HepG2 (cell line): Measurements from ENCODE around the gene SLC2A8. TPM values are rescaled to one million over a fixed set of nuclear protein-coding genes. Genes with fewer than 3 reads are reported as not detected.

Source experiments
- ATAC-seq: fragments of 200-7000 bp; cut with Tn5 transposase; 3 replicates; pipeline ENCODE4 v1.9.1; 2020; ENCODE audit warnings: mild to moderate bottlenecking, moderate library complexity
- BruUV-seq: library from RNA; stranded (reverse); fragments of 400-500 nt; replicated peaks from 2 replicates; lab custom pipeline; 2021; lab: Mats Ljungman, UMichigan
- CTCF ChIA-PET: fragments of 300-600 bp; formaldehyde crosslinking; extraction: SDS; loops from one replicate; lab custom pipeline; 2021; ENCODE audit warnings: low total read pairs, inconsistent platforms, low intra/inter-chr PET ratio; lab: Yijun Ruan, JAX
- POLR2A ChIA-PET: fragments of 350-600 bp; sonication (Branson Sonifier 250); formaldehyde crosslinking; loops from one replicate; lab custom pipeline; 2020; ENCODE audit warnings: antibody characterized with exemption, inconsistent platforms; lab: Yijun Ruan, JAX
- DNase-seq: peaks from one replicate; pipeline ENCODE4 v3.0.0-alpha.2; 2015; ENCODE audit warnings: low spot score
- FAIRE-seq: peaks from 3 replicates; lab custom pipeline; 2011; peaks lifted over from hg19 to GRCh38; lab: Jason Lieb, UNC
- H2AFZ ChIP-seq: one replicate; pipeline ENCODE4 v1.6.1; 2011; ENCODE audit warnings: low read length, inconsistent platforms
- H3K27ac ChIP-seq: fragments of 300-600 bp; 3 replicates; pipeline ENCODE4 v1.8.0; 2011; ENCODE audit warnings: mixed run types, mild to moderate bottlenecking, mixed read lengths, low read length, inconsistent platforms; ENCODE audit not compliant: insufficient read depth; ENCODE audit errors: extremely low read length
- H3K27me3 ChIP-seq, 2 experiments: fragments of 200-600 bp in 1 of 2; 2 replicates in 1 of 2; 3 replicates in 1 of 2; pipeline versions ENCODE4 v1.6.0 to v1.8.0; 2011; ENCODE audit warnings: low read length in 2 of 2, mild to moderate bottlenecking in 2 of 2, moderate library complexity in 2 of 2, inconsistent platforms in 1 of 2; ENCODE audit not compliant: insufficient read depth in 2 of 2, control insufficient read depth in 1 of 2
- H3K36me3 ChIP-seq, 2 experiments: fragments of 200-600 bp in 1 of 2; replicated peaks in 1 of 2; 2 replicates in 1 of 2; 3 replicates in 1 of 2; pipeline versions ENCODE4 v1.5.1 to v1.8.0; 2011; ENCODE audit warnings: low read length in 2 of 2, inconsistent platforms in 1 of 2; ENCODE audit not compliant: insufficient read depth in 2 of 2, control insufficient read depth in 1 of 2
- H3K4me1 ChIP-seq: 2 replicates; pipeline ENCODE4 v1.5.1; 2012; ENCODE audit warnings: low read length, inconsistent platforms; ENCODE audit not compliant: insufficient read depth
- H3K4me2 ChIP-seq: 2 replicates; pipeline ENCODE4 v1.6.0; 2011; ENCODE audit warnings: low read depth, low read length, inconsistent platforms
- H3K4me3 ChIP-seq, 3 experiments: fragments of 200-600 bp in 1 of 3; sonication (generic), shearing (Covaris generic) in 1 of 3; replicated peaks in 1 of 3; 2 replicates each; pipeline ENCODE4 v1.5.1; 2011 to 2016; ENCODE audit warnings: low read length in 3 of 3, inconsistent platforms in 2 of 3, low read depth in 2 of 3, mild to moderate bottlenecking in 2 of 3, control low read depth in 1 of 3, mixed read lengths in 1 of 3; ENCODE audit not compliant: insufficient read depth in 1 of 3
- H3K79me2 ChIP-seq: one replicate; pipeline ENCODE4 v1.6.1; 2011; ENCODE audit warnings: low read length, inconsistent platforms; ENCODE audit not compliant: insufficient read depth
- H3K9ac ChIP-seq: 2 replicates; pipeline ENCODE4 v1.6.0; 2011; ENCODE audit warnings: mild to moderate bottlenecking, low read depth, low read length, inconsistent platforms; ENCODE audit not compliant: insufficient read depth
- H3K9me3 ChIP-seq: 2 replicates; pipeline ENCODE4 v1.5.1; 2012; ENCODE audit warnings: mild to moderate bottlenecking, low read length
- H4K20me1 ChIP-seq: 2 replicates; pipeline ENCODE4 v1.6.0; 2011; ENCODE audit warnings: inconsistent platforms, mild to moderate bottlenecking, low read length, moderate library complexity; ENCODE audit not compliant: insufficient read depth
- ARHGAP35 ChIP-seq: sonication (generic); formaldehyde crosslinking; IDR thresholded peaks from 2 replicates; pipeline ENCODE4 v1.9.0; 2022; ENCODE audit warnings: mild to moderate bottlenecking, inconsistent platforms, moderate library complexity, missing genetic modification reagents, borderline replicate concordance
- ATF7 ChIP-seq, 2 experiments: fragments of 450-650 bp in 1 of 2; sonication (generic) in 1 of 2; formaldehyde crosslinking in 1 of 2; IDR thresholded peaks; 2 replicates each; pipeline versions ENCODE4 v1.4.0 to v1.6.1; 2016 to 2020; ENCODE audit warnings: antibody characterized with exemption in 1 of 2, mild to moderate bottlenecking in 1 of 2, missing genetic modification reagents in 1 of 2
- HNRNPUL1 ChIP-seq: fragments of 200-400 bp; formaldehyde crosslinking; IDR thresholded peaks from 2 replicates; pipeline ENCODE4 v1.6.1; 2017; ENCODE audit warnings: low read depth, mild to moderate bottlenecking, low read length, moderate library complexity
- POLR2G ChIP-seq: fragments of 200-400 bp; formaldehyde crosslinking; IDR thresholded peaks from 2 replicates; pipeline ENCODE4 v1.6.1; 2018; ENCODE audit warnings: mild to moderate bottlenecking, low read depth, low read length, moderate library complexity
- TBL1XR1 ChIP-seq: fragments of 150-350 bp; IDR thresholded peaks from 2 replicates; pipeline ENCODE4 v1.6.1; 2014; ENCODE audit warnings: borderline replicate concordance, low read length; ENCODE audit not compliant: partially characterized antibody
- ZBTB38 ChIP-seq: sonication (generic); formaldehyde crosslinking; IDR thresholded peaks from 2 replicates; pipeline ENCODE4 v1.5.1; 2020; ENCODE audit warnings: mild to moderate bottlenecking, missing genetic modification reagents
- ZC3H4 ChIP-seq: sonication (generic); formaldehyde crosslinking; IDR thresholded peaks from 2 replicates; pipeline ENCODE4 v1.4.0; 2020; ENCODE audit warnings: missing genetic modification reagents, borderline replicate concordance
- ZMYM3 ChIP-seq: sonication (generic); formaldehyde crosslinking; IDR thresholded peaks from 2 replicates; pipeline ENCODE4 v1.5.1; 2020; ENCODE audit warnings: mild to moderate bottlenecking, missing genetic modification reagents
- ZNF335 ChIP-seq: sonication (generic); formaldehyde crosslinking; IDR thresholded peaks from 2 replicates; pipeline ENCODE4 v1.4.0; 2020; ENCODE audit warnings: missing genetic modification reagents
- ZNF558 ChIP-seq: sonication (generic); formaldehyde crosslinking; IDR thresholded peaks from 2 replicates; pipeline ENCODE4 v1.9.0; 2022; ENCODE audit warnings: mild to moderate bottlenecking, missing genetic modification reagents, borderline replicate concordance
- WGBS: methylation state at CpG from one replicate; pipeline ENCODE4 v1.1.6; 2017; ENCODE audit warnings: low lambda C conversion rate; 5-methylcytosine and 5-hydroxymethylcytosine counted together
- in situ Hi-C: cut with HindIII; loops from 2 replicates; pipeline ENCODE4 v1.10.0; 2017; ENCODE audit warnings: low pct_unique_long_range_greater_than_20kb; ENCODE audit not compliant: extremely low pct_ligation_motif_present
- intact Hi-C: fragments of 100-400 bp; cut with micrococcal nuclease; formaldehyde crosslinking; loops from one replicate; pipeline ENCODE4 v1.10.0; 2022; ENCODE audit not compliant: unreplicated experiment
- polyA plus RNA-seq, 8 experiments: library from polyadenylated mRNA; depleted of rRNA in 3 of 8; stranded (reverse) in 7 of 8; unstranded in 1 of 8; fragments of >200 nt; fragmentation: Illumina TruSeq in 4 of 8; extraction: Trizol in 4 of 8; gene quantifications; 2 replicates each; pipeline versions ENCODE4 v1.2.1 to v1.2.3, GENCODE V29; 2011 to 2016; ENCODE audit warnings: low read depth in 4 of 8, missing spikeins in 1 of 8, mixed read lengths in 1 of 8; ENCODE audit not compliant: insufficient read depth in 1 of 8
- total RNA-seq, 5 experiments: library from RNA; depleted of rRNA; stranded (reverse); fragments of >200 nt; fragmentation: Illumina TruSeq; extraction: Trizol; gene quantifications; 2 replicates each; pipeline ENCODE4 v1.2.3, GENCODE V29; 2016; ENCODE audit warnings: low read depth in 1 of 5
- TF ChIP-seq, protein P1 (sequence below): sonication (generic); formaldehyde crosslinking; conservative IDR thresholded peaks from 2 replicates; pipeline ENCODE4 v1.4.0; 2020; ENCODE audit warnings: mild to moderate bottlenecking, missing genetic modification reagents, moderate library complexity
- TF ChIP-seq, protein P2 (sequence below): sonication (generic); formaldehyde crosslinking; IDR thresholded peaks from 2 replicates; pipeline ENCODE4 v1.8.0; 2022; ENCODE audit warnings: missing genetic modification reagents, mild to moderate bottlenecking, moderate library complexity, borderline replicate concordance

The SLC2A8 gene
- total and polyA plus RNA-seq, 2 of the 13 experiments (the other 11 are each of a cell fraction or from before 2014, with no cell fraction given) = 22.6 to 48.6 TPM

GRCh38 chr9:127419348-127419747 is 22.4 kb downstream of the SLC2A8 start:
- peaks cover 19% of the 10 kb centered on the region for H3K79me2 ChIP-seq
- H3K9ac ChIP-seq = no peak overlapping the region
- H4K20me1 ChIP-seq = no peaks in the 10 kb centered on the region
- intact Hi-C loops = no loop called here
- no peak overlapping the region for H3K4me3 ChIP-seq
- BruUV-seq = no TSS peak
- no peaks in the 10 kb centered on the region for H3K9me3 ChIP-seq
- CTCF ChIA-PET = no interaction called here
- H3K36me3 ChIP-seq = no peaks in the 10 kb centered on the region
- ATAC-seq (no peak), FAIRE-seq (no peak), DNase-seq (no peak)
- no peak overlapping the region for H2AFZ ChIP-seq
- H3K27me3 ChIP-seq = no peaks in the 10 kb centered on the region; a peak in 1 of 5 replicates
- WGBS = 95% methylated on average over 4 of the region's 6 CpGs
- no peak overlapping the region for H3K27ac ChIP-seq
- POLR2A ChIA-PET = interaction anchor here (3.3 kb wide), 1 partner anchor 23 kb away, joined by 20 read pairs; the partner anchor contains the start of gene SLC2A8
- in situ Hi-C loops = no loop called here
- TF ChIP-seq TBL1XR1 = no peak
- no peak for TF ChIP-seq HNRNPUL1
- TF ChIP-seq ZNF558 (CRISPR knock-in tag) = no peak
- no peak for TF ChIP-seq ZNF335
- TF ChIP-seq POLR2G = peak; percentile 55
- TF ChIP-seq ATF7 (IDR thresholded peaks at IDR 0.05) = no peak
- TF ChIP-seq ATF7 (CRISPR knock-in tag; IDR thresholded peaks at IDR 0.05) = no peak
- H3K4me2 ChIP-seq = no peak overlapping the region
- H3K4me1 ChIP-seq = peaks cover 30% of the 10 kb centered on the region

DNA sequence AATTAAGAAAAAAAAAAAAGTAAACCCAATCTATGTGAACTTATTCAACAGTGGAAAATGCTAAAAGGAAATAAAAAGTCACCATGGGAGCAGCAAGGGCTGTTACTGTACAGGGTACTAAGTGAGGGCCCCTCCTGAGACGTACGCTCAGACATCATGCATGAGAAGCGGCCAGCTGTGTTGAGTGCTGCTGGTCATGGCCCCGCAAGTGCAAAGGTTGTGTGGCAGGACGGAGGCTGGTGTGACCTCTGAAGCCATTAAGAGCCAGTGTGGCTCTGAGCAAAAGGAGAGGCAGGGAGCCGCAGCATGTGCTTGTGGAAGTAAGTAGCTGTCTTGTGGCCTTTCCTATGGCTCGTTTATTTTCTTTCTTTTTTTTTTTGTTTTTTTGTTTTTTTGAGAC is 24.1 kb downstream of the SLC2A8 start:
- intact Hi-C loops (loop anchor here (5.0 kb wide), 1 partner anchor 209 kb away; no protein-coding TSS in a partner anchor), in situ Hi-C loops (no loop called here)
- no TSS peak for BruUV-seq
- whole genome bisulfite sequencing = 59% methylated on average over 5 of the region's 7 CpGs
- no peaks in the 10 kb centered on the region for H4K20me1 ChIP-seq
- H3K9ac ChIP-seq = no peak overlapping the region
- CTCF ChIA-PET = no interaction called here
- peak overlapping the region; percentile 46 for H3K27ac ChIP-seq
- no peaks in the 10 kb centered on the region for H3K36me3 ChIP-seq
- H2AFZ ChIP-seq = no peak overlapping the region
- peaks cover 34% of the 10 kb centered on the region for H3K79me2 ChIP-seq
- ATAC-seq (0 out of 3 replicates have a peak, but pooled peaks have one; percentile 3), DNase-seq (no peak), FAIRE-seq (peak; percentile 49)
- peaks cover 38% of the 10 kb centered on the region for H3K4me1 ChIP-seq
- no peaks in the 10 kb centered on the region for H3K9me3 ChIP-seq
- H3K4me2 ChIP-seq = peak overlapping the region; percentile 44; the same call in 1 of the 2 replicates
- no peaks in the 10 kb centered on the region; a peak in 1 of 5 replicates for H3K27me3 ChIP-seq
- POLR2A ChIA-PET = interaction anchor here (0.8 to 3.3 kb wide), 4 partner anchors 24 to 197 kb away, joined by 3 to 20 read pairs (median 5); partner anchors contain the start of genes LRSAM1, RPL12 and SLC2A8
- H3K4me3 ChIP-seq = no peak overlapping the region
- TF ChIP-seq, protein P1, sequence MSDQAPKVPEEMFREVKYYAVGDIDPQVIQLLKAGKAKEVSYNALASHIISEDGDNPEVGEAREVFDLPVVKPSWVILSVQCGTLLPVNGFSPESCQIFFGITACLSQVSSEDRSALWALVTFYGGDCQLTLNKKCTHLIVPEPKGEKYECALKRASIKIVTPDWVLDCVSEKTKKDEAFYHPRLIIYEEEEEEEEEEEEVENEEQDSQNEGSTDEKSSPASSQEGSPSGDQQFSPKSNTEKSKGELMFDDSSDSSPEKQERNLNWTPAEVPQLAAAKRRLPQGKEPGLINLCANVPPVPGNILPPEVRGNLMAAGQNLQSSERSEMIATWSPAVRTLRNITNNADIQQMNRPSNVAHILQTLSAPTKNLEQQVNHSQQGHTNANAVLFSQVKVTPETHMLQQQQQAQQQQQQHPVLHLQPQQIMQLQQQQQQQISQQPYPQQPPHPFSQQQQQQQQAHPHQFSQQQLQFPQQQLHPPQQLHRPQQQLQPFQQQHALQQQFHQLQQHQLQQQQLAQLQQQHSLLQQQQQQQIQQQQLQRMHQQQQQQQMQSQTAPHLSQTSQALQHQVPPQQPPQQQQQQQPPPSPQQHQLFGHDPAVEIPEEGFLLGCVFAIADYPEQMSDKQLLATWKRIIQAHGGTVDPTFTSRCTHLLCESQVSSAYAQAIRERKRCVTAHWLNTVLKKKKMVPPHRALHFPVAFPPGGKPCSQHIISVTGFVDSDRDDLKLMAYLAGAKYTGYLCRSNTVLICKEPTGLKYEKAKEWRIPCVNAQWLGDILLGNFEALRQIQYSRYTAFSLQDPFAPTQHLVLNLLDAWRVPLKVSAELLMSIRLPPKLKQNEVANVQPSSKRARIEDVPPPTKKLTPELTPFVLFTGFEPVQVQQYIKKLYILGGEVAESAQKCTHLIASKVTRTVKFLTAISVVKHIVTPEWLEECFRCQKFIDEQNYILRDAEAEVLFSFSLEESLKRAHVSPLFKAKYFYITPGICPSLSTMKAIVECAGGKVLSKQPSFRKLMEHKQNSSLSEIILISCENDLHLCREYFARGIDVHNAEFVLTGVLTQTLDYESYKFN (CRISPR knock-in tag) = 0 out of 2 replicates have a peak, but pooled peaks have one; percentile 19
- peak; percentile 80 for TF ChIP-seq ZBTB38 (CRISPR knock-in tag)
- TF ChIP-seq ZC3H4 = no peak
- TF ChIP-seq, protein P2, sequence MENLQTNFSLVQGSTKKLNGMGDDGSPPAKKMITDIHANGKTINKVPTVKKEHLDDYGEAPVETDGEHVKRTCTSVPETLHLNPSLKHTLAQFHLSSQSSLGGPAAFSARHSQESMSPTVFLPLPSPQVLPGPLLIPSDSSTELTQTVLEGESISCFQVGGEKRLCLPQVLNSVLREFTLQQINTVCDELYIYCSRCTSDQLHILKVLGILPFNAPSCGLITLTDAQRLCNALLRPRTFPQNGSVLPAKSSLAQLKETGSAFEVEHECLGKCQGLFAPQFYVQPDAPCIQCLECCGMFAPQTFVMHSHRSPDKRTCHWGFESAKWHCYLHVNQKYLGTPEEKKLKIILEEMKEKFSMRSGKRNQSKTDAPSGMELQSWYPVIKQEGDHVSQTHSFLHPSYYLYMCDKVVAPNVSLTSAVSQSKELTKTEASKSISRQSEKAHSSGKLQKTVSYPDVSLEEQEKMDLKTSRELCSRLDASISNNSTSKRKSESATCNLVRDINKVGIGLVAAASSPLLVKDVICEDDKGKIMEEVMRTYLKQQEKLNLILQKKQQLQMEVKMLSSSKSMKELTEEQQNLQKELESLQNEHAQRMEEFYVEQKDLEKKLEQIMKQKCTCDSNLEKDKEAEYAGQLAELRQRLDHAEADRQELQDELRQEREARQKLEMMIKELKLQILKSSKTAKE (CRISPR knock-in tag) = no peak
- no peak for TF ChIP-seq ARHGAP35 (CRISPR knock-in tag)
- 0 out of 2 replicates have a peak, but pooled peaks have one; percentile 14 for TF ChIP-seq ZMYM3 (CRISPR knock-in tag)
